Measurements from ENCODE around the gene PNMA8C. TPM values are rescaled to one million over a fixed set of nuclear protein-coding genes. Genes with fewer than 3 reads are reported as not detected.

The PNMA8C gene
- total RNA-seq = not detected in 2 replicates

- DNase-seq (ENCODE audit: extremely low read depth, low read depth, low spot score) = no peak
Measured at GRCh38 chr19:46428239-46429135, at the start of gene PNMA8C. Gene PNMA8C (minus strand): TSS chr19:46428936. CDS start chr19:46428359, 577 bp downstream.

- no peak for DNase-seq (ENCODE audit: extremely low read depth, low read depth, low spot score)
Measured at GRCh38 chr19:46475986-46476385, 47.2 kb upstream of the PNMA8C start.

GRCh38 chr19:46474211-46474610 lies 45.5 kb upstream of the PNMA8C start:
- no peak for DNase-seq (ENCODE audit: extremely low read depth, low read depth, low spot score)

- no peak for DNase-seq (ENCODE audit: extremely low read depth, low read depth, low spot score)
Measured at GRCh38 chr19:46472592-46472991, 43.9 kb upstream of the PNMA8C start.

- no peak for DNase-seq (ENCODE audit: extremely low read depth, low read depth, low spot score)
Measured at GRCh38 chr19:46471811-46472543, 43.2 kb upstream of the PNMA8C start.

GRCh38 chr19:46471116-46471733 lies 42.5 kb upstream of the PNMA8C start, which contains the start of gene PNMA8A:
Gene PNMA8A (minus strand): TSS chr19:46471563. CDS start chr19:46471035, 528 bp downstream.
- DNase-seq (ENCODE audit: extremely low read depth, low read depth, low spot score) = no peak

GRCh38 chr19:46470376-46470775 lies 41.6 kb upstream of the PNMA8C start:
- no peak for DNase-seq (ENCODE audit: extremely low read depth, low read depth, low spot score)

GRCh38 chr19:46469541-46470185 lies 40.9 kb upstream of the PNMA8C start:
- no peak for DNase-seq (ENCODE audit: extremely low read depth, low read depth, low spot score)

GRCh38 chr19:46466536-46467196 lies 37.9 kb upstream of the PNMA8C start:
- DNase-seq (ENCODE audit: extremely low read depth, low read depth, low spot score) = no peak

- DNase-seq (ENCODE audit: extremely low read depth, low read depth, low spot score) = no peak
Measured at GRCh38 chr19:46463516-46463915, 34.8 kb upstream of the PNMA8C start.

GRCh38 chr19:46461537-46461936 lies 32.8 kb upstream of the PNMA8C start:
- DNase-seq (ENCODE audit: extremely low read depth, low read depth, low spot score) = no peak

GRCh38 chr19:46460981-46461380 lies 32.2 kb upstream of the PNMA8C start:
- no peak for DNase-seq (ENCODE audit: extremely low read depth, low read depth, low spot score)

- DNase-seq (ENCODE audit: extremely low read depth, low read depth, low spot score) = no peak
Measured at GRCh38 chr19:46460055-46460454, 31.3 kb upstream of the PNMA8C start.

GRCh38 chr19:46456930-46457329 lies 28.2 kb upstream of the PNMA8C start:
- no peak for DNase-seq (ENCODE audit: extremely low read depth, low read depth, low spot score)

GRCh38 chr19:46454244-46454643 lies 25.5 kb upstream of the PNMA8C start:
- DNase-seq (ENCODE audit: extremely low read depth, low read depth, low spot score) = no peak

GRCh38 chr19:46453661-46454060 lies 24.9 kb upstream of the PNMA8C start:
- DNase-seq (ENCODE audit: extremely low read depth, low read depth, low spot score) = no peak

- no peak for DNase-seq (ENCODE audit: extremely low read depth, low read depth, low spot score)
Measured at GRCh38 chr19:46452186-46452585, 23.4 kb upstream of the PNMA8C start.

- no peak for DNase-seq (ENCODE audit: extremely low read depth, low read depth, low spot score)
Measured at GRCh38 chr19:46451352-46451751, 22.6 kb upstream of the PNMA8C start.

GRCh38 chr19:46450737-46451136 lies 22.0 kb upstream of the PNMA8C start:
- DNase-seq (ENCODE audit: extremely low read depth, low read depth, low spot score) = no peak

- no peak for DNase-seq (ENCODE audit: extremely low read depth, low read depth, low spot score)
Measured at GRCh38 chr19:46449228-46449627, 20.5 kb upstream of the PNMA8C start.
